Esophagus (tissue), 2 donors: ENCODE data around the gene HMGB4. TPM values are rescaled to one million over a fixed set of nuclear protein-coding genes. Genes with fewer than 3 reads are reported as not detected.

ENCODE experiments used
- H3K27ac ChIP-seq, 2 donors: one replicate each; pipeline ENCODE4 v1.5.1; 2013; ENCODE audit warnings: low read depth in 2 of 2, mild to moderate bottlenecking in 2 of 2, inconsistent platforms in 1 of 2, low read length in 1 of 2, moderate library complexity in 1 of 2
- H3K27me3 ChIP-seq, 2 donors: one replicate each; pipeline ENCODE4 v1.6.1; 2013; ENCODE audit warnings: low read length in 2 of 2, control low read depth in 1 of 2, mild to moderate bottlenecking in 1 of 2; ENCODE audit not compliant: insufficient read depth in 2 of 2, control insufficient read depth in 1 of 2
- H3K36me3 ChIP-seq, 2 donors: one replicate each; pipeline ENCODE4 v1.6.1; 2013; ENCODE audit warnings: low read length in 1 of 2; ENCODE audit not compliant: control insufficient read depth in 2 of 2, insufficient read depth in 2 of 2
- H3K4me1 ChIP-seq, 2 donors: one replicate each; pipeline ENCODE4 v1.6.1; 2013; ENCODE audit warnings: low read length in 1 of 2; ENCODE audit not compliant: control insufficient read depth in 2 of 2, insufficient read depth in 2 of 2
- H3K4me3 ChIP-seq, 2 donors: one replicate each; pipeline ENCODE4 v1.5.1; 2013; ENCODE audit warnings: low read length in 2 of 2, mild to moderate bottlenecking in 2 of 2, low read depth in 1 of 2, moderate library complexity in 1 of 2
- H3K9me3 ChIP-seq, 2 donors: one replicate each; pipeline ENCODE4 v1.6.1; 2013; ENCODE audit warnings: mild to moderate bottlenecking in 2 of 2, low read depth in 1 of 2, low read length in 1 of 2, moderate library complexity in 1 of 2; ENCODE audit not compliant: control insufficient read depth in 2 of 2, insufficient read depth in 1 of 2
- WGBS, 2 donors: extraction: QIAGEN DNeasy Blood & Tissue Kit; methylation state at CpG; one replicate each; pipeline ENCODE4 v1.1.7; 2013; 5-methylcytosine and 5-hydroxymethylcytosine counted together
- polyA plus RNA-seq, 2 donors: library from polyadenylated mRNA; stranded (reverse); fragments of 200-250 nt; gene quantifications; one replicate each; pipeline ENCODE4 v1.2.3, GENCODE V29; 2013
- donor health status: healthy with polysubstance abuse.
- donor health status: Bipolar disorder and iron deficiency.

Gene HMGB4
- polyA plus RNA-seq, 2 donors = not detected

GRCh38 chr1:33878392-33878791 is 14.5 kb downstream of the HMGB4 start:
- no peaks in the 10 kb centered on the region for H3K27me3 ChIP-seq
- H3K4me3 ChIP-seq = no peak overlapping the region
- 80 to 91% methylated on average over 2 of the region's 2 CpGs for WGBS, 2 donors
- no peaks in the 10 kb centered on the region for H3K36me3 ChIP-seq
- H3K4me1 ChIP-seq = peaks cover 0 to 2% of the 10 kb centered on the region in 2 donors
- no peak overlapping the region for H3K27ac ChIP-seq
- no peaks in the 10 kb centered on the region for H3K9me3 ChIP-seq

GRCh38 chr1:33880305-33880704 is 16.4 kb downstream of the HMGB4 start:
- no peaks in the 10 kb centered on the region for H3K36me3 ChIP-seq
- no peak overlapping the region for H3K27ac ChIP-seq
- no peaks in the 10 kb centered on the region for H3K27me3 ChIP-seq
- H3K9me3 ChIP-seq = no peaks in the 10 kb centered on the region
- WGBS, 2 donors = 38 to 39% methylated on average over 2 of the region's 2 CpGs
- peaks cover 0 to 2% of the 10 kb centered on the region in 2 donors for H3K4me1 ChIP-seq
- no peak overlapping the region for H3K4me3 ChIP-seq

GRCh38 chr1:33886496-33886895 is 22.6 kb downstream of the HMGB4 start:
- Histone ChIP-seq H3K27ac (no peak overlapping the region), H3K27me3 (no peaks in the 10 kb centered on the region), H3K36me3 (no peaks in the 10 kb centered on the region), H3K9me3 (no peaks in the 10 kb centered on the region), H3K4me3 (no peak overlapping the region), H3K4me1 (no peaks in the 10 kb centered on the region)
- WGBS, 2 donors = 32 to 44% methylated on average over 5 of the region's 5 CpGs

GRCh38 chr1:33893147-33893830 is 29.4 kb downstream of the HMGB4 start:
- no peaks in the 10 kb centered on the region for H3K36me3 ChIP-seq
- H3K9me3 ChIP-seq = no peaks in the 10 kb centered on the region
- H3K4me3 ChIP-seq = no peak overlapping the region
- H3K27ac ChIP-seq = no peak overlapping the region
- WGBS, 2 donors = 46 to 49% methylated on average over 3 of the region's 3 CpGs
- H3K27me3 ChIP-seq = no peaks in the 10 kb centered on the region
- H3K4me1 ChIP-seq = peaks cover 0 to 2% of the 10 kb centered on the region in 2 donors

GRCh38 chr1:33895396-33895795 is 31.5 kb downstream of the HMGB4 start:
- Histone ChIP-seq H3K4me3 (no peak overlapping the region), H3K9me3 (no peaks in the 10 kb centered on the region), H3K4me1 (peaks cover 0 to 2% of the 10 kb centered on the region in 2 donors), H3K27ac (no peak overlapping the region), H3K27me3 (no peaks in the 10 kb centered on the region), H3K36me3 (no peaks in the 10 kb centered on the region)
- WGBS, 2 donors = 82 to 83% methylated on average over 8 of the region's 8 CpGs

GRCh38 chr1:33895976-33896375 is 32.1 kb downstream of the HMGB4 start:
- no peaks in the 10 kb centered on the region for H3K36me3 ChIP-seq
- no peak overlapping the region for H3K4me3 ChIP-seq
- WGBS, 2 donors = 74 to 90% methylated on average over 2 of the region's 2 CpGs
- H3K27ac ChIP-seq = no peak overlapping the region
- H3K9me3 ChIP-seq = no peaks in the 10 kb centered on the region
- peaks cover 0 to 2% of the 10 kb centered on the region in 2 donors for H3K4me1 ChIP-seq
- no peaks in the 10 kb centered on the region for H3K27me3 ChIP-seq

GRCh38 chr1:33897092-33897725 is 33.3 kb downstream of the HMGB4 start:
- Histone ChIP-seq H3K9me3 (no peaks in the 10 kb centered on the region), H3K4me1 (peaks cover 0 to 2% of the 10 kb centered on the region in 2 donors), H3K4me3 (no peak overlapping the region), H3K27ac (no peak overlapping the region), H3K36me3 (no peaks in the 10 kb centered on the region), H3K27me3 (no peaks in the 10 kb centered on the region)
- 58 to 67% methylated on average over 5 of the region's 5 CpGs for WGBS, 2 donors

GRCh38 chr1:33898406-33898805 is 34.5 kb downstream of the HMGB4 start:
- no peaks in the 10 kb centered on the region for H3K27me3 ChIP-seq
- H3K4me3 ChIP-seq = no peak overlapping the region
- peaks cover 0 to 2% of the 10 kb centered on the region in 2 donors for H3K4me1 ChIP-seq
- H3K9me3 ChIP-seq = no peaks in the 10 kb centered on the region
- H3K36me3 ChIP-seq = no peaks in the 10 kb centered on the region
- 76 to 78% methylated on average over 3 of the region's 3 CpGs for WGBS, 2 donors
- H3K27ac ChIP-seq = no peak overlapping the region

GRCh38 chr1:33898881-33899280 is 35.0 kb downstream of the HMGB4 start:
- no peaks in the 10 kb centered on the region for H3K36me3 ChIP-seq
- no peaks in the 10 kb centered on the region for H3K27me3 ChIP-seq
- H3K27ac ChIP-seq = no peak overlapping the region
- WGBS, 2 donors = 69 to 76% methylated on average over 9 of the region's 9 CpGs
- H3K9me3 ChIP-seq = no peaks in the 10 kb centered on the region
- peaks cover 0 to 2% of the 10 kb centered on the region in 2 donors for H3K4me1 ChIP-seq
- H3K4me3 ChIP-seq = no peak overlapping the region

GRCh38 chr1:33899746-33900145 is 35.9 kb downstream of the HMGB4 start:
- Histone ChIP-seq H3K27ac (no peak overlapping the region), H3K4me3 (no peak overlapping the region), H3K36me3 (no peaks in the 10 kb centered on the region), H3K27me3 (no peaks in the 10 kb centered on the region), H3K4me1 (peaks cover 0 to 2% of the 10 kb centered on the region in 2 donors), H3K9me3 (no peaks in the 10 kb centered on the region)
- WGBS, 2 donors = 71% methylated on average over 3 of the region's 3 CpGs
